Uterus (tissue), 2 donors: ENCODE data around the gene PDP2.

Experiments used
- CTCF ChIP-seq, 4 experiments: fragments of 200-600 bp in 2 of 4; fragments of 450-650 bp in 2 of 4; sonication (generic) in 2 of 4; IDR thresholded peaks; one replicate each; pipeline ENCODE4 v1.5.1; 2016 to 2019; ENCODE audit warnings: antibody characterized with exemption in 4 of 4, mild to moderate bottlenecking in 2 of 4, moderate library complexity in 1 of 4
- POLR2A ChIP-seq, 2 donors: fragments of 450-650 bp; IDR thresholded peaks; one replicate each; pipeline ENCODE4 v1.6.1; 2016; ENCODE audit warnings: antibody characterized with exemption in 2 of 2, mild to moderate bottlenecking in 1 of 2, moderate library complexity in 1 of 2

DNA sequence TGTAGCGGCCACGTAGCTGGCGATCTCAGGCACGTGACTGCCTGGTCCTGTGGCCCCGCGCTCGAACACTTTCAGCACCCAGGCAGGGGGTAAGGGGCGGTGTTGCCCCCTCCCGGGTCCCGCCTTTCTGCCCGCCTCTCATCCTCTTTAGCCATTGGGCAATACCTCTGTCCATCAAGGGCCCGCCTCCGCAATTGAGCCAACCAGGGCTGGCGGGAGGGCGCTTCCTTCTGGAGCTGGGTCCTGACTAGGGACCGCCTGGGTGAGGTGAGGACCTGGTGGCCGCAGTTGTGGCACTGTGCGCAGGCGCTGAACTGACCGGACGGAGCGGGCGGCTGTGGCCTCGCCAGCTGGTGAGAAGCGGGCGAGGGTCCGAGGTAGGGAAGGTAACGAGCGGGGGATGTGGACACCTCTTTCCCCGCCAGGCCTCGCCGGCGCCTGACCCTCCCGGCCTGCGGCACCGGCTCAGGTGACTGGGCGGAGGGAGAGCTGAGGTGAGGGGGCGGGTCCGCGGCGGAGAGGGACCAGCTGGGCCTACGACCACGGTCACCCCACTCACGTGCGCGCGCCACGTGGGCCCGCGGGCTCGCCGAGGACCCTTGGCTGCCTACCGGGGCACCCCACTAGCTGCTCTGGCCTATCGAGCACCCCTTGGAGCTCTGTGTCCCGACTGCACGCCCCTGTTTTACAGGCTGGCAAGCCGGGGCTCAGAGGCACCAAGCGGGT, at the start of gene PDP2:
- no peak for TF ChIP-seq CTCF (IDR thresholded peaks at IDR 0.05)
- TF ChIP-seq POLR2A (IDR thresholded peaks at IDR 0.05) = peak; percentile 27 to 77
